BE2C (cell line): ENCODE data around the gene LDLRAD4.

Experiments
- DNase-seq: peaks from one replicate; pipeline ENCODE4 v3.0.0-alpha.2; 2020
- H3K27me3 ChIP-seq: fragments of 250-450 bp; sonication (Bioruptor Pico); 2 replicates; pipeline ENCODE4 v1.5.1; 2020; ENCODE audit warnings: mild to moderate bottlenecking
- H3K36me3 ChIP-seq: fragments of 250-450 bp; sonication (Bioruptor Pico); 2 replicates; pipeline ENCODE4 v1.5.1; 2020; ENCODE audit warnings: mild to moderate bottlenecking
- H3K4me1 ChIP-seq: fragments of 250-450 bp; sonication (Bioruptor Pico); 2 replicates; pipeline ENCODE4 v1.5.1; 2020
- H3K4me3 ChIP-seq: 2 replicates; pipeline ENCODE4 v1.5.1; 2011; ENCODE audit warnings: low read depth, low read length
- H3K9me3 ChIP-seq: fragments of 250-450 bp; sonication (Bioruptor Pico); 2 replicates; pipeline ENCODE4 v1.5.1; 2020
- TF ChIP-seq, protein P1 (sequence below): IDR thresholded peaks from 2 replicates; pipeline ENCODE4 v1.5.1; 2012; ENCODE audit warnings: mild to moderate bottlenecking, low read depth, low read length

The LDLRAD4 gene

DNA sequence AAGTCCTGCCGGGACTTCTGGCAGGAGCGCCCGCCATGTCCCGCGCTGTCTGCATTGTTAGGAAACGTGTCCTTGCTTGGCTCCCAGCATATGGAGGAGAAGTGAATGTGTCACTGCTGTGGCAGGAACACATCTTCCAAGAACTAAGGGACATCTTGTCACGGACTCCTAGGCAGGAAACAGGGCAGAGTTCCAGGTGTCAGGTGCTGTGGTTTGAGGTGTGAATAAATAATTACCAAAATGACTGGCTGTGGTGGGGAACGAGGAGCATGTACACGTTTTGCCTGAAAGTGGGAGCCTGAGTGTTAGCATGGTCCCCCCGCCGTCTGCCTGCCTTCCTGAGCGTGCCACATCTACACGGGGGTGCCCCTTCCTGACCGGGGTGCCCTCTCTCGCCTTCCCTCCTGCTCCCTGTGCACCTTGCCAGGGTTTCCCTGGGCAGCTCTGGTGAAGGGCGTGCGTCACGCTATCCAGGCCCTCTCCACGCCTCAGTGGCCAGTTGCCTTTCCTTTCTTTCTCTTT lies 237.5 kb downstream of the LDLRAD4 start:
- Histone ChIP-seq H3K27me3 (no peaks in the 10 kb centered on the region), H3K9me3 (no peaks in the 10 kb centered on the region), H3K4me3 (no peak overlapping the region), H3K4me1 (no peaks in the 10 kb centered on the region), H3K36me3 (no peaks in the 10 kb centered on the region)
- DNase-seq = no peak
- TF ChIP-seq, protein P1, sequence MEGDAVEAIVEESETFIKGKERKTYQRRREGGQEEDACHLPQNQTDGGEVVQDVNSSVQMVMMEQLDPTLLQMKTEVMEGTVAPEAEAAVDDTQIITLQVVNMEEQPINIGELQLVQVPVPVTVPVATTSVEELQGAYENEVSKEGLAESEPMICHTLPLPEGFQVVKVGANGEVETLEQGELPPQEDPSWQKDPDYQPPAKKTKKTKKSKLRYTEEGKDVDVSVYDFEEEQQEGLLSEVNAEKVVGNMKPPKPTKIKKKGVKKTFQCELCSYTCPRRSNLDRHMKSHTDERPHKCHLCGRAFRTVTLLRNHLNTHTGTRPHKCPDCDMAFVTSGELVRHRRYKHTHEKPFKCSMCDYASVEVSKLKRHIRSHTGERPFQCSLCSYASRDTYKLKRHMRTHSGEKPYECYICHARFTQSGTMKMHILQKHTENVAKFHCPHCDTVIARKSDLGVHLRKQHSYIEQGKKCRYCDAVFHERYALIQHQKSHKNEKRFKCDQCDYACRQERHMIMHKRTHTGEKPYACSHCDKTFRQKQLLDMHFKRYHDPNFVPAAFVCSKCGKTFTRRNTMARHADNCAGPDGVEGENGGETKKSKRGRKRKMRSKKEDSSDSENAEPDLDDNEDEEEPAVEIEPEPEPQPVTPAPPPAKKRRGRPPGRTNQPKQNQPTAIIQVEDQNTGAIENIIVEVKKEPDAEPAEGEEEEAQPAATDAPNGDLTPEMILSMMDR = no peak

DNA sequence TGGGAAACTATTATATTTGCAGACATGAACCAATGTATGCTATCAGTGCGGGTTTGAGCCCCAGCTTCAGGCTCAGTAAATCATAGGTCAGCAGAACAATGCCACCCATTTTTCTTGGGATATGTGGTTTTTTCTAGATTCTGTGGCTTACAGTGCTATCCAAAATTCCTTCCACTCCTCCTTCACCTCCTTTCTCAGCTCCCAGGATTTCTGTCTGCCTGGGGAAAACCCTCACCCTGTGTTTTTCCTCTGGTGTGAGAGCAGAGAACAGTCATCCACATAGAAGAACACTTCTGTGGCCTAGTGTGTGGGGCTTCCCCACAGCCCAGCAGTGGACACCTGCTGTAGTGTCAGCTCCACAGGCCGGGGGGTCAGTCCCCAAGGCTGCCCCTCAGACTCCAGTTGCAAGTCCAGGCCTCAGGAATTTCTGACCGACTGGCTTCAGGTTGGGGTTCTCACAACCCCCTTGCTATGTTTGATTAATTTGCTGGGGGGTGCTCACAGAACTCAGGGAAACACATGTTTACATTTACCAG lies 238.2 kb downstream of the LDLRAD4 start:
- TF ChIP-seq, protein P1 = no peak
- no peak overlapping the region for H3K4me3 ChIP-seq
- H3K27me3 ChIP-seq = no peaks in the 10 kb centered on the region
- no peak for DNase-seq
- H3K9me3 ChIP-seq = no peaks in the 10 kb centered on the region
- no peaks in the 10 kb centered on the region for H3K4me1 ChIP-seq
- H3K36me3 ChIP-seq = no peaks in the 10 kb centered on the region

DNA sequence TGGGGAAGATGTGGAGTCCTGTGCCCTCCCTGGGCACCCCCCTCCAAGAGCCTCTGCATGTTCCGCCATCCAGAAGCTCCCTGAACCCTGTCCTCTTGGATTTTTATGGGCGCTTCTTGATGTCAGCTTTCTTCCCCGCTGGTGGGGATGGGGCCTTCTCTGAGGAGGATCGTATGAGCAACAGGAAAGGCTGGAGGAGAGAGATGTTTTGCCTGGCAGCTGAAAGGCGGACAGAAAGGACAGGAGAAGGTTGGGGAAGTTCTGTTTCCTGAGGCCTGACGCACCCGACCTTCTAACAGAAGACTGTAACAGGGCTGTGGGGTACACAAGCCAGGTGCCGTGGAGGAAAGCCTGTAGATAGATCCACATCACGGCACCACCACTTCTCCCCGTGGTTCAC lies 238.8 kb downstream of the LDLRAD4 start:
- Histone ChIP-seq H3K4me1 (no peaks in the 10 kb centered on the region), H3K36me3 (no peaks in the 10 kb centered on the region), H3K4me3 (no peak overlapping the region), H3K9me3 (no peaks in the 10 kb centered on the region), H3K27me3 (no peaks in the 10 kb centered on the region)
- TF ChIP-seq, protein P1 = no peak
- no peak for DNase-seq

DNA sequence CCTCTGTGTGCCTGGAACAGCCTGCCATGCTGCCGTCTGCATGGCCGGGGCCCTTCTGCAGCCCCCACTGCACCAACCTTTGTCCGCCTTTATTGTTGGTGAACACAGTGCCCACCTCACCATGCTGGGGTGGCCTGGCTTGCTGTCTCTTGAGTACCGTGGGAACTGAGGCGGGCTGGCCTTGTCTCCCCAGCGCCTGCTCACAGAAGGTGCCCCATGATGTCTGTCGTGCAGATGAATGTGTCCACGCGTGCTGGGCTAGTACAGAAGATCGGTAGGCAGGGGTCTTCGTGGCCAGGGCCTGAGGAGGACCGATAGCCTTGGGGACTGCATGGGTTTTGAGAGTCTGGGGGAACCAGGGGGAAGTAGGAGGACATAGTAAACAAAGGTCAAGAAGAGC lies 242.4 kb downstream of the LDLRAD4 start:
- H3K4me3 ChIP-seq = no peak overlapping the region
- TF ChIP-seq, protein P1 = no peak

DNA sequence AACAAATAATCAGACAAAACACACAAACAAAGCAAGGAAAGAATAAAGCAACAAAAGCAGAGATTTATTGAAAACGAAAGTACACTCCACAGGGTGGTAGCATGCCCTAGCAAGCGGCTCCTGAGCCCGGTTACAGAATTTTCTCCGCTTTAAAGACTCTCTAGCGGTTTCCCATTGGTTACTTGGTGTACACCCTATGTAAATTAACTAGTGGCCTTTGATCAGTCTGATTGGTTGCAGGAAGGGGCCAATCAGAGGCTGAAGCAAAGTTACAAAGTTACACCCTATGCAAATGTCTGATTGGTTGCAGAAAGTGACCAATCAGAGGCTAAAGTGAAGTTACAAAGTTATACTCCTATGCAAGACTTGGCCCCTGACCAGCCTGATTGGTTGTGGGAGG lies 242.9 kb downstream of the LDLRAD4 start:
- no peak for DNase-seq
- Histone ChIP-seq H3K27me3 (no peaks in the 10 kb centered on the region), H3K36me3 (no peaks in the 10 kb centered on the region), H3K9me3 (no peaks in the 10 kb centered on the region), H3K4me1 (no peaks in the 10 kb centered on the region), H3K4me3 (no peak overlapping the region)
- TF ChIP-seq, protein P1 = no peak

More for the DNA sequence above, 242.4 kb downstream of the LDLRAD4 start:
- no peaks in the 10 kb centered on the region for H3K27me3 ChIP-seq
- no peak for DNase-seq
- H3K4me1 ChIP-seq = no peaks in the 10 kb centered on the region
- H3K9me3 ChIP-seq = no peaks in the 10 kb centered on the region
- H3K36me3 ChIP-seq = no peaks in the 10 kb centered on the region

DNA sequence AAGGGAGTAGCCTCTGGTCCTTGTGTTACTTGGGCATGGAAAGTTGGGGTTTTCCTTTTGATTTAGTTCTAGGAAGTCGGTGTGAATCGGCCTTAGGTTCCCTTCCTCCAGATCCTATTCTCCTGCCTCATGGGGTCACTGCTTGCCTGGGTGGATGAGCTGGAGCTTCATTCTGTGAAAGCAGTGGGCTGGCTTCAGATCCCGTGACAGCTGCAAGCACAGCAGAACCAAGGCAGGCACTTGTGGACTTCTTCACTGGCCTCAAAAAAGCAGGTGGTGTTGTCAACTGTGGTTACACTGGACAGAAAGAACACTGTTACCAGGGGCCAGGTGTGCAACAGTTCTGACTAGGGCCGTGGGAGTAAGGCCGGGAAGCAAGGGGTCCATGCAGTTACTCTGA lies 243.4 kb downstream of the LDLRAD4 start:
- DNase-seq = no peak
- Histone ChIP-seq H3K4me1 (no peaks in the 10 kb centered on the region), H3K36me3 (no peaks in the 10 kb centered on the region), H3K4me3 (no peak overlapping the region), H3K27me3 (no peaks in the 10 kb centered on the region), H3K9me3 (no peaks in the 10 kb centered on the region)
- TF ChIP-seq, protein P1 = no peak
